HEK293T (cell line): ENCODE results near the gene BMAL2.

ENCODE experiments used
- CTCF ChIA-PET: fragments of 350-600 bp; formaldehyde crosslinking; extraction: SDS; loops from one replicate; lab custom pipeline; 2021; ENCODE audit warnings: antibody characterized with exemption, inconsistent platforms; lab: Yijun Ruan, JAX
- POLR2A ChIA-PET: fragments of 350-600 bp; formaldehyde crosslinking; extraction: SDS; loops from one replicate; lab custom pipeline; 2020; ENCODE audit warnings: antibody characterized with exemption, inconsistent platforms; lab: Yijun Ruan, JAX
- DNase-seq: peaks from one replicate; pipeline ENCODE4 v3.0.0; 2012; ENCODE audit warnings: mixed read lengths; ENCODE audit errors: extremely low spot score
- ARNT ChIP-seq: fragments of 450-650 bp; IDR thresholded peaks from 2 replicates; pipeline ENCODE4 v1.6.1; 2017; ENCODE audit warnings: mild to moderate bottlenecking
- BHLHE40 ChIP-seq: fragments of 450-650 bp; IDR thresholded peaks from 2 replicates; pipeline ENCODE4 v1.6.1; 2016; ENCODE audit warnings: mild to moderate bottlenecking, moderate library complexity, borderline replicate concordance
- CTBP1 ChIP-seq: fragments of 450-650 bp; IDR thresholded peaks from 2 replicates; pipeline ENCODE4 v1.6.1; 2016; ENCODE audit warnings: borderline replicate concordance
- ELF4 ChIP-seq: fragments of 450-650 bp; IDR thresholded peaks from 2 replicates; pipeline ENCODE4 v1.6.1; 2017; ENCODE audit warnings: antibody characterized with exemption
- FOXA1 ChIP-seq: fragments of 450-650 bp; IDR thresholded peaks from 2 replicates; pipeline ENCODE4 v1.6.1; 2016; ENCODE audit warnings: mild to moderate bottlenecking
- FOXK2 ChIP-seq: fragments of 450-650 bp; IDR thresholded peaks from 2 replicates; pipeline ENCODE4 v1.6.1; 2016; ENCODE audit warnings: mild to moderate bottlenecking
- FOXM1 ChIP-seq: fragments of 450-650 bp; IDR thresholded peaks from 2 replicates; pipeline ENCODE4 v1.6.1; 2017; ENCODE audit warnings: mild to moderate bottlenecking, borderline replicate concordance
- HDGF ChIP-seq: fragments of 450-650 bp; IDR thresholded peaks from 2 replicates; pipeline ENCODE4 v1.6.1; 2017; ENCODE audit warnings: antibody characterized with exemption, borderline replicate concordance
- L3MBTL2 ChIP-seq: fragments of 450-650 bp; conservative IDR thresholded peaks from 2 replicates; pipeline ENCODE4 v1.6.1; 2016; ENCODE audit warnings: mild to moderate bottlenecking
- LEF1 ChIP-seq: fragments of 450-650 bp; IDR thresholded peaks from 2 replicates; pipeline ENCODE4 v1.6.1; 2017; ENCODE audit warnings: mild to moderate bottlenecking, borderline replicate concordance
- NFRKB ChIP-seq: fragments of 450-650 bp; IDR thresholded peaks from 2 replicates; pipeline ENCODE4 v1.6.1; 2016; ENCODE audit warnings: mild to moderate bottlenecking, moderate library complexity
- SP1 ChIP-seq: fragments of 450-650 bp; IDR thresholded peaks from 2 replicates; pipeline ENCODE4 v1.6.1; 2017
- SUZ12 ChIP-seq: fragments of 450-650 bp; IDR thresholded peaks from 2 replicates; pipeline ENCODE4 v1.6.1; 2016; ENCODE audit warnings: mild to moderate bottlenecking
- TARDBP ChIP-seq: fragments of 450-650 bp; IDR thresholded peaks from 2 replicates; pipeline ENCODE4 v1.6.1; 2016
- ZNF384 ChIP-seq: fragments of 450-650 bp; IDR thresholded peaks from 2 replicates; pipeline ENCODE4 v1.6.1; 2016
- TF ChIP-seq, protein P1 (sequence below): fragments of 450-650 bp; IDR thresholded peaks from 2 replicates; pipeline ENCODE4 v1.6.1; 2016

Gene BMAL2

DNA sequence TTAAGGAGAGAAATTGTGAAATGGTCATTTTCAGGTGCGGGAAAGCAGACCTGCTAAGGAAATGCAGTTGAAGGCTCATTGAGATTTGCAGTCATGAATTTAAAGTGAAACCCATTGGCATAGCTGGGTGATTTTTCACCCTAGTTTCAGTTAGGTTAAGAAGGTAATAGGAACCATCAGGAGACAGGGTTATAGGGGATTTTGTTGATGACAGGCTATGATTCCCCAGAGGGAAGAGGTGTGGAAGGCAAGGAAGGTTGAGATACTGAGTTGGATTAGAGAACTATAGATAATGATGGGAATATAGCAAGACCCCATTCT lies 22.7 kb upstream of the BMAL2 start:
- no peak for TF ChIP-seq FOXK2
- TF ChIP-seq SP1 = no peak
- no peak for TF ChIP-seq ZNF384
- TF ChIP-seq NFRKB = no peak
- no peak for TF ChIP-seq L3MBTL2
- no peak for TF ChIP-seq TARDBP
- no peak for TF ChIP-seq CTBP1
- TF ChIP-seq SUZ12 = no peak
- ChIA-PET CTCF (no interaction called here), POLR2A (no interaction called here)
- DNase-seq = no peak

DNA sequence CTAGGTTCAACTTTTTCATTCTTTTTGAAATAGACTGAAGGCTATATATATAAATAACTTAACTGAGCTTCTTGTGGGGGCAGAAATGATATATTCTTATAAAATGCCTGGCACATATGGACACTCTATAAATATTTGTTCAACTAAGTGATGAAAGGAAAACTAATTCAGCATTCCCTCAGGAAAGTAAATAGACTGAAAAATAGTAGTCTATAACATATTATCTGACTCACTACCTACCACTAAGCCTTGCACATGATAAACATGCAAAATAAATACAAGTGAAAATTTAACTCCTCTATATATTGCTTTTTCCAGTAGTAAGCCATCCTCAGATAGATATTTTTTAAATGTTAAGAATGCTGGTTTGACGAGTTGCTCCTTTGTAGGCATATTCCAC lies 15.7 kb upstream of the BMAL2 start:
- DNase-seq = no peak
- TF ChIP-seq FOXA1 (no peak), ZNF384 (no peak), TARDBP (no peak), BHLHE40 (no peak), NFRKB (no peak), L3MBTL2 (no peak), HDGF (no peak), FOXM1 (no peak), SUZ12 (no peak), LEF1 (no peak), ELF4 (no peak), SP1 (no peak), CTBP1 (no peak), ARNT (no peak)
- TF ChIP-seq, protein P1, sequence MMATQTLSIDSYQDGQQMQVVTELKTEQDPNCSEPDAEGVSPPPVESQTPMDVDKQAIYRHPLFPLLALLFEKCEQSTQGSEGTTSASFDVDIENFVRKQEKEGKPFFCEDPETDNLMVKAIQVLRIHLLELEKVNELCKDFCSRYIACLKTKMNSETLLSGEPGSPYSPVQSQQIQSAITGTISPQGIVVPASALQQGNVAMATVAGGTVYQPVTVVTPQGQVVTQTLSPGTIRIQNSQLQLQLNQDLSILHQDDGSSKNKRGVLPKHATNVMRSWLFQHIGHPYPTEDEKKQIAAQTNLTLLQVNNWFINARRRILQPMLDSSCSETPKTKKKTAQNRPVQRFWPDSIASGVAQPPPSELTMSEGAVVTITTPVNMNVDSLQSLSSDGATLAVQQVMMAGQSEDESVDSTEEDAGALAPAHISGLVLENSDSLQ = no peak
- ChIA-PET CTCF (no interaction called here), POLR2A (no interaction called here)

DNA sequence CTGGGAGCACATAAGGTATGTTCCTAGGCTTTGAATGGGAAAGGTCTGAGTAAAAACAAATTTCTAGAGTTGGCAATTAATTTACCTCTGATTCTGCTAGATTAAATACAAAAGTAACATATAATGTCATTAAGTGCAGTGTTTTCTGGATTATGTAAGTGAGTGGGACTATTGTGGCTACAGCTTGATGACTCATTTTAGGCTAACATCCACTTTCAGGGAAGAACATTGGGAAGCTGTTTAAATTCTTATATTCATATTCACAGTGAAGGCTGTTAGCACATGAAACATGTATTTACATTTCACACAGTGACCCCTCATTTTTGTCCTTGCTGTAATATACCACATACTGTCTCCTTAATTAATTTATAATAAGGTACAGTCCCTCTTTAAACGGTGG lies 13.2 kb upstream of the BMAL2 start:
- CTCF ChIA-PET = no interaction called here
- no peak for DNase-seq
- TF ChIP-seq SP1 = no peak
- TF ChIP-seq TARDBP = no peak
- TF ChIP-seq, protein P1 = no peak
- no peak for TF ChIP-seq ZNF384
- TF ChIP-seq ARNT = no peak
- no peak for TF ChIP-seq CTBP1
- TF ChIP-seq LEF1 = no peak
- no peak for TF ChIP-seq HDGF
- TF ChIP-seq FOXK2 = no peak
- no peak for TF ChIP-seq FOXA1
- TF ChIP-seq SUZ12 = no peak
- TF ChIP-seq NFRKB = no peak
- TF ChIP-seq BHLHE40 = no peak
- no peak for TF ChIP-seq ELF4
- TF ChIP-seq FOXM1 = no peak
- TF ChIP-seq L3MBTL2 = no peak
- POLR2A ChIA-PET = interaction anchor here (0.9 kb wide), 1 partner anchor 14 kb away, joined by 4 read pairs; the partner anchor contains the start of gene BMAL2

DNA sequence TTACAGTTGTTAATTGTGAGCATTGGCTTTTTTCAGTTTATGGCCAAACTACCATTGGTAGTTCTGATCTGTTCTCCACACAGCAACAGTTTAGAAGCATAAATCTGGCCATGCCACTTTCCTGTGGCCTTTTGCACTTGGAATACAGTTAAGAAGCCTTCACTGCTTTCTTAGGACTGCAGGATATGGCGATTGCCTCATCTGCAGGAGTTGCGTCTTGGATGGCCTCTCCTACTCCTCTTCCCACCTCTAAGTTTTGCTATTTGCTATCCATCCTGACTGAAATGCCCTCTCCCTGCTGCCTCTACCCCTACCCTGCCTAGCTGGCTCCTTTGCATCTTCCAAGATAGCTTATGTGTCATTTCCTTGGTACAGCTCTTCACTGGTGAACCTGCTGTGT lies 12.8 kb upstream of the BMAL2 start:
- POLR2A ChIA-PET = interaction anchor here (0.9 kb wide), 1 partner anchor 13 kb away, joined by 4 read pairs; the partner anchor contains the start of gene BMAL2
- TF ChIP-seq LEF1 = no peak
- DNase-seq = no peak
- CTCF ChIA-PET = interaction anchor here (0.6 to 0.7 kb wide), 2 partner anchors 333 to 467 kb away, joined by 3 read pairs; no protein-coding TSS in a partner anchor

DNA sequence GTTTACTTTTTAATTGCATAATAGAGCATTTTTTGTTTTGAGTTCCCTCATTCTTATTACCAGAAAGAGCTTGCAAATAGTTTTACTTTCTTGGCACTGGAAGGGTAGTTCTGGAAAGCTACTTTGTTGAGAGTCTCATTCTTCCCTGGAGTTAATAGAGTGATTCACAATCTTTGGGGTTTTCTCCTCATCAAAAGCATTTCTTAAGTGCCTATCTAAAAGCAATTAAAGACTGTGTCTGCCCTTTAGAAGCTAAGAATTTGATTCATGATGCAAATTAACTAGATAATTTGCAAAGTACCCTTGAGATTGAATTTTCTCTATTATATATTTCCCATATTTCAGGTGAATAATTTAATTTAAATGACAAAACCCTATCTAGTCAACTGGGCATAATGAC lies 8.1 kb upstream of the BMAL2 start:
- TF ChIP-seq HDGF (no peak), L3MBTL2 (no peak), BHLHE40 (no peak), SP1 (no peak), CTBP1 (no peak), TARDBP (no peak), ELF4 (no peak), ARNT (no peak), LEF1 (no peak), SUZ12 (no peak), FOXK2 (no peak), FOXM1 (no peak), FOXA1 (no peak), NFRKB (no peak), ZNF384 (no peak)
- TF ChIP-seq, protein P1 = no peak
- CTCF ChIA-PET = no interaction called here
- POLR2A ChIA-PET = no interaction called here
- DNase-seq = no peak

DNA sequence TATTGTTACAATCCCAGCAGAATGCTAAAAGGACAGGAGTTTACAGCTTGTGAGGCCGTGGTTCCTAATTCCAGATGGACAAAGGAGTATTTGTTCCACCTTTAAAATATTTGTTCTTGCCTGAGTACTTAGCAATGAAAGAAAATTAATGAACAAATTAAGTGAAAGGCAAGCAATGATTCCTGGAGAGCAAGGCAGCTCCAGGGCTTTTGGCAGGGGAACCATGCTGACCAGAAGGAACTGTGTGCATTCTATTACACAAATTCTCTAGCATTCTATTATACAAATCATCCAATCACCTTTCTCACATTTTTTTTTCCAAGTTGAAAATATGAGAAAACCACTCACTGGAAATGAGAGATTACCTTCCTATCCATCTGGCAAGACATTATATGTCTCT lies 1.8 kb upstream of the BMAL2 start:
- DNase-seq = no peak
- ChIA-PET CTCF (no interaction called here), POLR2A (no interaction called here)
- TF ChIP-seq FOXK2 = no peak
- no peak for TF ChIP-seq TARDBP
